HEK293 (cell line): Measurements from ENCODE around the gene CHIA.

Source experiments
- CTCF ChIA-PET: fragments of 350-600 bp; formaldehyde crosslinking; extraction: SDS; loops from one replicate; lab custom pipeline; 2021; ENCODE audit warnings: antibody characterized with exemption; lab: Yijun Ruan, JAX
- POLR2A ChIA-PET: fragments of 300-600 bp; formaldehyde crosslinking; extraction: SDS; loops from one replicate; lab custom pipeline; 2020; ENCODE audit warnings: antibody characterized with exemption, inconsistent platforms; lab: Yijun Ruan, JAX
- H3K27ac ChIP-seq: fragments of 200-500 bp; sonication (Bioruptor generic); 2 replicates; pipeline ENCODE4 v1.5.1; 2014; ENCODE audit warnings: low read depth, low read length, control low read depth, inconsistent platforms; ENCODE audit errors: extremely low read depth
- H3K36me3 ChIP-seq, 2 experiments: fragments of 200-500 bp in 1 of 2; sonication (Bioruptor generic) in 1 of 2; 1 replicate in 1 of 2; 2 replicates in 1 of 2; pipeline ENCODE4 v1.5.1; 2014 to 2017; ENCODE audit warnings: inconsistent platforms in 2 of 2, low read length in 2 of 2; ENCODE audit not compliant: control insufficient read depth in 2 of 2, insufficient read depth in 1 of 2
- H3K4me1 ChIP-seq: fragments of 200-500 bp; sonication (Bioruptor generic); 2 replicates; pipeline ENCODE4 v1.5.1; 2014; ENCODE audit warnings: mild to moderate bottlenecking, low read length, inconsistent platforms; ENCODE audit not compliant: control insufficient read depth, insufficient read depth
- H3K4me3 ChIP-seq: 2 replicates; pipeline ENCODE4 v1.5.1; 2011; ENCODE audit warnings: low read depth, mild to moderate bottlenecking, control low read depth, low read length, moderate library complexity
- H3K9me3 ChIP-seq: fragments of 200-500 bp; sonication (Bioruptor generic); 2 replicates; pipeline ENCODE4 v1.5.1; 2014; ENCODE audit warnings: low read depth, low read length, inconsistent platforms; ENCODE audit not compliant: control insufficient read depth, insufficient read depth
- FEZF1 ChIP-seq: fragments of 450-650 bp; formaldehyde crosslinking; IDR thresholded peaks from 2 replicates; pipeline ENCODE4 v1.5.1; 2016; ENCODE audit warnings: missing biosample characterization, missing genetic modification characterization
- KLF7 ChIP-seq: fragments of 450-650 bp; formaldehyde crosslinking; IDR thresholded peaks from 2 replicates; pipeline ENCODE4 v1.5.1; 2016; ENCODE audit warnings: missing biosample characterization, missing genetic modification characterization, borderline replicate concordance
- KLF8 ChIP-seq: fragments of 450-650 bp; formaldehyde crosslinking; IDR thresholded peaks from 2 replicates; pipeline ENCODE4 v1.5.1; 2016; ENCODE audit warnings: missing biosample characterization, missing genetic modification characterization
- ZBTB20 ChIP-seq: fragments of 450-650 bp; formaldehyde crosslinking; IDR thresholded peaks from 2 replicates; pipeline ENCODE4 v1.5.1; 2016; ENCODE audit warnings: missing biosample characterization, missing genetic modification characterization
- ZFHX2 ChIP-seq: fragments of 450-650 bp; formaldehyde crosslinking; conservative IDR thresholded peaks from 2 replicates; pipeline ENCODE4 v1.5.1; 2016; ENCODE audit warnings: missing biosample characterization, missing genetic modification characterization
- ZNF2 ChIP-seq: fragments of 450-650 bp; formaldehyde crosslinking; IDR thresholded peaks from 2 replicates; pipeline ENCODE4 v1.5.1; 2016; ENCODE audit warnings: missing biosample characterization, missing genetic modification characterization
- ZNF214 ChIP-seq: fragments of 450-650 bp; formaldehyde crosslinking; IDR thresholded peaks from 2 replicates; pipeline ENCODE4 v1.5.1; 2017; ENCODE audit warnings: missing biosample characterization, mild to moderate bottlenecking, missing genetic modification characterization, borderline replicate concordance
- ZNF223 ChIP-seq: fragments of 450-650 bp; formaldehyde crosslinking; IDR thresholded peaks from 2 replicates; pipeline ENCODE4 v1.5.1; 2016; ENCODE audit warnings: missing biosample characterization, missing genetic modification characterization
- ZNF394 ChIP-seq: fragments of 450-650 bp; formaldehyde crosslinking; IDR thresholded peaks from 2 replicates; pipeline ENCODE4 v1.5.1; 2016; ENCODE audit warnings: missing biosample characterization, missing genetic modification characterization, mild to moderate bottlenecking, moderate library complexity, borderline replicate concordance
- ZNF561 ChIP-seq: fragments of 450-650 bp; IDR thresholded peaks from 2 replicates; pipeline ENCODE4 v1.5.1; 2018; ENCODE audit warnings: missing biosample characterization, missing genetic modification characterization, borderline replicate concordance
- ZNF596 ChIP-seq: fragments of 450-650 bp; IDR thresholded peaks from 2 replicates; pipeline ENCODE4 v1.5.0; 2018; ENCODE audit warnings: missing biosample characterization, mild to moderate bottlenecking, missing genetic modification characterization, moderate library complexity
- ZNF600 ChIP-seq: fragments of 450-650 bp; formaldehyde crosslinking; IDR thresholded peaks from 2 replicates; pipeline ENCODE4 v1.5.1; 2016; ENCODE audit warnings: missing biosample characterization, missing genetic modification characterization
- ZNF664 ChIP-seq: fragments of 450-650 bp; formaldehyde crosslinking; IDR thresholded peaks from 2 replicates; pipeline ENCODE4 v1.5.1; 2016; ENCODE audit warnings: missing biosample characterization, missing genetic modification characterization
- ZNF701 ChIP-seq: fragments of 450-650 bp; formaldehyde crosslinking; IDR thresholded peaks from 2 replicates; pipeline ENCODE4 v1.5.1; 2016; ENCODE audit warnings: missing biosample characterization, missing genetic modification characterization
- TF ChIP-seq, protein P1 (sequence below): fragments of 450-650 bp; formaldehyde crosslinking; IDR thresholded peaks from 2 replicates; pipeline ENCODE4 v1.5.1; 2016; ENCODE audit warnings: missing biosample characterization, missing genetic modification characterization
- TF ChIP-seq, protein P2 (sequence below): fragments of 450-650 bp; formaldehyde crosslinking; IDR thresholded peaks from 2 replicates; pipeline ENCODE4 v1.5.1; 2016; ENCODE audit warnings: missing biosample characterization, missing genetic modification characterization
- TF ChIP-seq, protein P3 (sequence below): sonication (generic); formaldehyde crosslinking; IDR thresholded peaks from 2 replicates; pipeline ENCODE4 v1.8.1; 2022; ENCODE audit warnings: mild to moderate bottlenecking, moderate library complexity, missing genetic modification reagents
- TF ChIP-seq, protein P4 (sequence below): fragments of 450-650 bp; formaldehyde crosslinking; IDR thresholded peaks from 2 replicates; pipeline ENCODE4 v1.5.1; 2017; ENCODE audit warnings: missing biosample characterization, missing genetic modification characterization
- TF ChIP-seq, protein P5 (sequence below): fragments of 450-650 bp; IDR thresholded peaks from 2 replicates; pipeline ENCODE4 v1.5.1; 2018; ENCODE audit warnings: missing biosample characterization, mild to moderate bottlenecking, missing genetic modification characterization
- TF ChIP-seq, protein P6 (sequence below): fragments of 450-650 bp; formaldehyde crosslinking; IDR thresholded peaks from 2 replicates; pipeline ENCODE4 v1.5.1; 2016; ENCODE audit warnings: missing biosample characterization, missing genetic modification characterization

CHIA gene

DNA sequence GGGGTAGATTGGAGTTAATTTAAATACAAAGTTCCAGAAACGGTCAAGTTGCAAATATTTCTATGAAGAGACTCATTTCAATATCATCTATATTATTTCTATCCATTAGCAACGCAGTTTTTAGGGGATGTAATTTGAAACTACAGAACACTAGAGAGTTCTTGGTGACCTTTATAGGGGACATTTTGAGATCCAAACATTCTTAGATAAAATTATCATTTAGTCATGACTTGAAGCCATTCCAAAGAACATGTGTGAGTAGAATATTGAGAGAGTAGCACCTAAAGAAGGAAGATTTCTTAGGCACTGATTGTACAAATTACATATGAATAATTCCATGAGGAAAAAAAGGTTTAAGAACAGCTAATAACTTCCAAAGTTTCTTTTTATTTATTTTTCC is 19.0 kb downstream of the CHIA start:
- Histone ChIP-seq H3K4me1 (no peaks in the 10 kb centered on the region), H3K36me3 (no peaks in the 10 kb centered on the region), H3K9me3 (no peaks in the 10 kb centered on the region), H3K4me3 (no peak overlapping the region), H3K27ac (no peak overlapping the region)
- ChIA-PET POLR2A (no interaction called here), CTCF (interaction anchor here (1.6 kb wide), 1 partner anchor 91 kb away, joined by 4 read pairs; no protein-coding TSS in a partner anchor)
- no peak for TF ChIP-seq FEZF1 (tag by site-specific recombination)
- TF ChIP-seq, protein P1, sequence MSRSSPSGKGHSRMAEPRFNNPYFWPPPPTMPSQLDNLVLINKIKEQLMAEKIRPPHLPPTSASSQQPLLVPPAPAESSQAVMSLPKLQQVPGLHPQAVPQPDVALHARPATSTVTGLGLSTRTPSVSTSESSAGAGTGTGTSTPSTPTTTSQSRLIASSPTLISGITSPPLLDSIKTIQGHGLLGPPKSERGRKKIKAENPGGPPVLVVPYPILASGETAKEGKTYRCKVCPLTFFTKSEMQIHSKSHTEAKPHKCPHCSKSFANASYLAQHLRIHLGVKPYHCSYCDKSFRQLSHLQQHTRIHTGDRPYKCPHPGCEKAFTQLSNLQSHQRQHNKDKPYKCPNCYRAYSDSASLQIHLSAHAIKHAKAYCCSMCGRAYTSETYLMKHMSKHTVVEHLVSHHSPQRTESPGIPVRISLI, result no peak
- no peak for TF ChIP-seq ZNF394
- TF ChIP-seq ZNF214 (tag by site-specific recombination), result no peak

DNA sequence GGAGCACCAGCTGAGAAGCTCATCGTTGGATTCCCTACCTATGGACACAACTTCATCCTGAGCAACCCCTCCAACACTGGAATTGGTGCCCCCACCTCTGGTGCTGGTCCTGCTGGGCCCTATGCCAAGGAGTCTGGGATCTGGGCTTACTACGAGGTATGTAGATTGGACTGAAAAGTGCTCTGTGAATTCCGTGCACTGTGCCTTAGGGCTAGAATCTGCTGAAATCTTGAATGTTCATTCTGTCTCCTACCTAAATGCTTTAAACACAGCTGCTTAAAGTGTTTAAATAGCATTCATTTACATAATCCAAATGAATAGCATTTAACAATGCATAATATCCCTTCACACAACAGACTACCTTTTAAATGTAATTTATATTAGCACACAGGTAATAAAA is 27.9 kb downstream of the CHIA start:
- Histone ChIP-seq H3K4me3 (no peak overlapping the region), H3K36me3 (no peaks in the 10 kb centered on the region), H3K9me3 (no peaks in the 10 kb centered on the region), H3K4me1 (no peaks in the 10 kb centered on the region), H3K27ac (no peak overlapping the region)
- ChIA-PET CTCF (no interaction called here), POLR2A (no interaction called here)
- TF ChIP-seq ZBTB20 (tag by site-specific recombination) (no peak), ZNF600 (tag by site-specific recombination) (no peak), ZNF596 (tag by site-specific recombination) (no peak), ZNF561 (tag by site-specific recombination) (no peak), KLF7 (tag by site-specific recombination) (no peak), ZNF223 (tag by site-specific recombination) (no peak), ZFHX2 (no peak), KLF8 (tag by site-specific recombination) (no peak), ZNF664 (no peak), ZNF2 (tag by site-specific recombination) (no peak), ZNF701 (no peak)
- TF ChIP-seq, protein P2, sequence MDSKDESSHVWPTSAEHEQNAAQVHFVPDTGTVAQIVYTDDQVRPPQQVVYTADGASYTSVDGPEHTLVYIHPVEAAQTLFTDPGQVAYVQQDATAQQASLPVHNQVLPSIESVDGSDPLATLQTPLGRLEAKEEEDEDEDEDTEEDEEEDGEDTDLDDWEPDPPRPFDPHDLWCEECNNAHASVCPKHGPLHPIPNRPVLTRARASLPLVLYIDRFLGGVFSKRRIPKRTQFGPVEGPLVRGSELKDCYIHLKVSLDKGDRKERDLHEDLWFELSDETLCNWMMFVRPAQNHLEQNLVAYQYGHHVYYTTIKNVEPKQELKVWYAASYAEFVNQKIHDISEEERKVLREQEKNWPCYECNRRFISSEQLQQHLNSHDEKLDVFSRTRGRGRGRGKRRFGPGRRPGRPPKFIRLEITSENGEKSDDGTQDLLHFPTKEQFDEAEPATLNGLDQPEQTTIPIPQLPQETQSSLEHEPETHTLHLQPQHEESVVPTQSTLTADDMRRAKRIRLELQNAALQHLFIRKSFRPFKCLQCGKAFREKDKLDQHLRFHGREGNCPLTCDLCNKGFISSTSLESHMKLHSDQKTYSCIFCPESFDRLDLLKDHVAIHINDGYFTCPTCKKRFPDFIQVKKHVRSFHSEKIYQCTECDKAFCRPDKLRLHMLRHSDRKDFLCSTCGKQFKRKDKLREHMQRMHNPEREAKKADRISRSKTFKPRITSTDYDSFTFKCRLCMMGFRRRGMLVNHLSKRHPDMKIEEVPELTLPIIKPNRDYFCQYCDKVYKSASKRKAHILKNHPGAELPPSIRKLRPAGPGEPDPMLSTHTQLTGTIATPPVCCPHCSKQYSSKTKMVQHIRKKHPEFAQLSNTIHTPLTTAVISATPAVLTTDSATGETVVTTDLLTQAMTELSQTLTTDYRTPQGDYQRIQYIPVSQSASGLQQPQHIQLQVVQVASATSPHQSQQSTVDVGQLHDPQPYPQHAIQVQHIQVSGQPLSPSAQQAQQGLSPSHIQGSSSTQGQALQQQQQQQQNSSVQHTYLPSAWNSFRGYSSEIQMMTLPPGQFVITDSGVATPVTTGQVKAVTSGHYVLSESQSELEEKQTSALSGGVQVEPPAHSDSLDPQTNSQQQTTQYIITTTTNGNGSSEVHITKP (tag by site-specific recombination), result no peak
- TF ChIP-seq, protein P3, sequence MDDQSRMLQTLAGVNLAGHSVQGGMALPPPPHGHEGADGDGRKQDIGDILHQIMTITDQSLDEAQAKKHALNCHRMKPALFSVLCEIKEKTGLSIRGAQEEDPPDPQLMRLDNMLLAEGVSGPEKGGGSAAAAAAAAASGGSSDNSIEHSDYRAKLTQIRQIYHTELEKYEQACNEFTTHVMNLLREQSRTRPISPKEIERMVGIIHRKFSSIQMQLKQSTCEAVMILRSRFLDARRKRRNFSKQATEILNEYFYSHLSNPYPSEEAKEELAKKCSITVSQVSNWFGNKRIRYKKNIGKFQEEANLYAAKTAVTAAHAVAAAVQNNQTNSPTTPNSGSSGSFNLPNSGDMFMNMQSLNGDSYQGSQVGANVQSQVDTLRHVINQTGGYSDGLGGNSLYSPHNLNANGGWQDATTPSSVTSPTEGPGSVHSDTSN (CRISPR knock-in tag), result no peak
- TF ChIP-seq, protein P4, sequence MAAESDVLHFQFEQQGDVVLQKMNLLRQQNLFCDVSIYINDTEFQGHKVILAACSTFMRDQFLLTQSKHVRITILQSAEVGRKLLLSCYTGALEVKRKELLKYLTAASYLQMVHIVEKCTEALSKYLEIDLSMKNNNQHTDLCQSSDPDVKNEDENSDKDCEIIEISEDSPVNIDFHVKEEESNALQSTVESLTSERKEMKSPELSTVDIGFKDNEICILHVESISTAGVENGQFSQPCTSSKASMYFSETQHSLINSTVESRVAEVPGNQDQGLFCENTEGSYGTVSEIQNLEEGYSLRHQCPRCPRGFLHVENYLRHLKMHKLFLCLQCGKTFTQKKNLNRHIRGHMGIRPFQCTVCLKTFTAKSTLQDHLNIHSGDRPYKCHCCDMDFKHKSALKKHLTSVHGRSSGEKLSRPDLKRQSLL (tag by site-specific recombination), result no peak
- TF ChIP-seq, protein P5, sequence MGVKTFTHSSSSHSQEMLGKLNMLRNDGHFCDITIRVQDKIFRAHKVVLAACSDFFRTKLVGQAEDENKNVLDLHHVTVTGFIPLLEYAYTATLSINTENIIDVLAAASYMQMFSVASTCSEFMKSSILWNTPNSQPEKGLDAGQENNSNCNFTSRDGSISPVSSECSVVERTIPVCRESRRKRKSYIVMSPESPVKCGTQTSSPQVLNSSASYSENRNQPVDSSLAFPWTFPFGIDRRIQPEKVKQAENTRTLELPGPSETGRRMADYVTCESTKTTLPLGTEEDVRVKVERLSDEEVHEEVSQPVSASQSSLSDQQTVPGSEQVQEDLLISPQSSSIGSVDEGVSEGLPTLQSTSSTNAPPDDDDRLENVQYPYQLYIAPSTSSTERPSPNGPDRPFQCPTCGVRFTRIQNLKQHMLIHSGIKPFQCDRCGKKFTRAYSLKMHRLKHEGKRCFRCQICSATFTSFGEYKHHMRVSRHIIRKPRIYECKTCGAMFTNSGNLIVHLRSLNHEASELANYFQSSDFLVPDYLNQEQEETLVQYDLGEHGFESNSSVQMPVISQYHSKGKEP (tag by site-specific recombination), result no peak
- TF ChIP-seq, protein P6, sequence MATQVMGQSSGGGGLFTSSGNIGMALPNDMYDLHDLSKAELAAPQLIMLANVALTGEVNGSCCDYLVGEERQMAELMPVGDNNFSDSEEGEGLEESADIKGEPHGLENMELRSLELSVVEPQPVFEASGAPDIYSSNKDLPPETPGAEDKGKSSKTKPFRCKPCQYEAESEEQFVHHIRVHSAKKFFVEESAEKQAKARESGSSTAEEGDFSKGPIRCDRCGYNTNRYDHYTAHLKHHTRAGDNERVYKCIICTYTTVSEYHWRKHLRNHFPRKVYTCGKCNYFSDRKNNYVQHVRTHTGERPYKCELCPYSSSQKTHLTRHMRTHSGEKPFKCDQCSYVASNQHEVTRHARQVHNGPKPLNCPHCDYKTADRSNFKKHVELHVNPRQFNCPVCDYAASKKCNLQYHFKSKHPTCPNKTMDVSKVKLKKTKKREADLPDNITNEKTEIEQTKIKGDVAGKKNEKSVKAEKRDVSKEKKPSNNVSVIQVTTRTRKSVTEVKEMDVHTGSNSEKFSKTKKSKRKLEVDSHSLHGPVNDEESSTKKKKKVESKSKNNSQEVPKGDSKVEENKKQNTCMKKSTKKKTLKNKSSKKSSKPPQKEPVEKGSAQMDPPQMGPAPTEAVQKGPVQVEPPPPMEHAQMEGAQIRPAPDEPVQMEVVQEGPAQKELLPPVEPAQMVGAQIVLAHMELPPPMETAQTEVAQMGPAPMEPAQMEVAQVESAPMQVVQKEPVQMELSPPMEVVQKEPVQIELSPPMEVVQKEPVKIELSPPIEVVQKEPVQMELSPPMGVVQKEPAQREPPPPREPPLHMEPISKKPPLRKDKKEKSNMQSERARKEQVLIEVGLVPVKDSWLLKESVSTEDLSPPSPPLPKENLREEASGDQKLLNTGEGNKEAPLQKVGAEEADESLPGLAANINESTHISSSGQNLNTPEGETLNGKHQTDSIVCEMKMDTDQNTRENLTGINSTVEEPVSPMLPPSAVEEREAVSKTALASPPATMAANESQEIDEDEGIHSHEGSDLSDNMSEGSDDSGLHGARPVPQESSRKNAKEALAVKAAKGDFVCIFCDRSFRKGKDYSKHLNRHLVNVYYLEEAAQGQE (tag by site-specific recombination), result no peak
